ENCODE data around the gene MAP3K1.
"Not testable (repeated sequence)": the region's sequence is repeated elsewhere in the genome, so short reads cannot be mapped to it uniquely, and the experiment has no call there.

MAP3K1 gene

GRCh38 chr5:56814963-56815657, at the start of gene MAP3K1:
MAP3K1 (plus strand) TSS chr5:56815549; CDS start chr5:56815574, 25 bp downstream.
- peak; percentile 54 to 57 for DNase-seq (ENCODE audit: low read depth in 2 of 2)

- no peak for DNase-seq (ENCODE audit: low read depth in 2 of 2)
Observed at GRCh38 chr5:56766926-56767325, 48.4 kb upstream of the MAP3K1 start.

GRCh38 chr5:56769875-56770604, 45.3 kb upstream of the MAP3K1 start:
- DNase-seq (ENCODE audit: low read depth in 2 of 2): no peak

GRCh38 chr5:56772767-56773166, 42.6 kb upstream of the MAP3K1 start:
- no peak for DNase-seq (ENCODE audit: low read depth in 2 of 2)

GRCh38 chr5:56774957-56775356, 40.4 kb upstream of the MAP3K1 start:
- DNase-seq (ENCODE audit: low read depth in 2 of 2): no peak

GRCh38 chr5:56776212-56776846, 39.0 kb upstream of the MAP3K1 start:
- DNase-seq (ENCODE audit: low read depth in 2 of 2): not testable (repeated sequence)

- no peak for DNase-seq (ENCODE audit: low read depth in 2 of 2)
Observed at GRCh38 chr5:56783261-56783660, 32.1 kb upstream of the MAP3K1 start.

- DNase-seq (ENCODE audit: low read depth in 2 of 2): no peak
Observed at GRCh38 chr5:56786346-56786745, 29.0 kb upstream of the MAP3K1 start.

GRCh38 chr5:56791396-56791795, 24.0 kb upstream of the MAP3K1 start:
- DNase-seq (ENCODE audit: low read depth in 2 of 2): no peak

GRCh38 chr5:56798521-56798920, 16.8 kb upstream of the MAP3K1 start:
- no peak for DNase-seq (ENCODE audit: low read depth in 2 of 2)

GRCh38 chr5:56800186-56800585, 15.2 kb upstream of the MAP3K1 start:
- DNase-seq (ENCODE audit: low read depth in 2 of 2): no peak

GRCh38 chr5:56801256-56801655, 14.1 kb upstream of the MAP3K1 start:
- no peak for DNase-seq (ENCODE audit: low read depth in 2 of 2)

- no peak for DNase-seq (ENCODE audit: low read depth in 2 of 2)
Observed at GRCh38 chr5:56802205-56802604, 13.1 kb upstream of the MAP3K1 start.

GRCh38 chr5:56803025-56803424, 12.3 kb upstream of the MAP3K1 start:
- no peak for DNase-seq (ENCODE audit: low read depth in 2 of 2)

GRCh38 chr5:56803894-56804293, 11.5 kb upstream of the MAP3K1 start:
- no peak for DNase-seq (ENCODE audit: low read depth in 2 of 2)

- no peak for DNase-seq (ENCODE audit: low read depth in 2 of 2)
Observed at GRCh38 chr5:56807679-56808078, 7.7 kb upstream of the MAP3K1 start.

- DNase-seq (ENCODE audit: low read depth in 2 of 2): no peak
Observed at GRCh38 chr5:56808211-56808610, 7.1 kb upstream of the MAP3K1 start.

- no peak for DNase-seq (ENCODE audit: low read depth in 2 of 2)
Observed at GRCh38 chr5:56810826-56811225, 4.5 kb upstream of the MAP3K1 start.

- no peak for DNase-seq (ENCODE audit: low read depth in 2 of 2)
Observed at GRCh38 chr5:56812110-56812509, 3.2 kb upstream of the MAP3K1 start.

- no peak for DNase-seq (ENCODE audit: low read depth in 2 of 2)
Observed at GRCh38 chr5:56813302-56813701, 2.0 kb upstream of the MAP3K1 start.

- no peak for DNase-seq (ENCODE audit: low read depth in 2 of 2)
Observed at GRCh38 chr5:56814361-56814962, 887 bp upstream of the MAP3K1 start.

All from stimulated activated CD8-positive, alpha-beta memory T cell treated with anti-CD3 and anti-CD28 coated beads, Interleukin-7, amount 100 ng/mL, for 1 hour (primary cell).